ENCODE data around the gene ANKS1B. TPM values are rescaled to one million over a fixed set of nuclear protein-coding genes. Genes with fewer than 3 reads are reported as not detected.

The ANKS1B gene
- total and polyA plus RNA-seq, 10 of the 15 experiments (the other 5 are each of a cell fraction or from before 2014, with no cell fraction given): 0.16 to 1.3 (median 0.82) TPM; not detected in 7

- TF ChIP-seq RELB (IDR thresholded peaks at IDR 0.05; ENCODE audit: low read depth) (no peak), ZBTB40 (IDR thresholded peaks at IDR 0.05; ENCODE audit: borderline replicate concordance) (no peak), PBX3 (IDR thresholded peaks at IDR 0.05; ENCODE audit: insufficient replicate concordance, low read depth, low read length) (no peak), MXI1 (IDR thresholded peaks at IDR 0.05; ENCODE audit: low read depth, low read length) (no peak), PKNOX1 (IDR thresholded peaks at IDR 0.05) (no peak), EGR1 (IDR thresholded peaks at IDR 0.05; ENCODE audit: borderline replicate concordance in 1 of 2, low read depth in 2 of 2, low read length in 2 of 2) (no peak), MAX (IDR thresholded peaks at IDR 0.05; ENCODE audit: low read depth, low read length) (no peak), HCFC1 (IDR thresholded peaks at IDR 0.05; ENCODE audit: low read length) (no peak), POLR2A (IDR thresholded peaks at IDR 0.05; ENCODE audit: low read depth, low read length) (no peak), HSF1 (IDR thresholded peaks at IDR 0.05; ENCODE audit: low read depth, low read length) (no peak), TBL1XR1 (IDR thresholded peaks at IDR 0.05; ENCODE audit: low read depth, low read length) (no peak), ZZZ3 (IDR thresholded peaks at IDR 0.05; ENCODE audit: control insufficient read depth, insufficient read length, low read depth) (no peak), RFX5 (IDR thresholded peaks at IDR 0.05; ENCODE audit: low read depth, low read length) (no peak), HDGF (IDR thresholded peaks at IDR 0.05) (no peak), TCF12 (IDR thresholded peaks at IDR 0.05; ENCODE audit: low read depth, low read length) (no peak), MYC (IDR thresholded peaks at IDR 0.05; ENCODE audit: insufficient read depth, insufficient read length, insufficient replicate concordance, low read length, severe bottlenecking) (no peak)
Measured at GRCh38 chr12:99027055-99027393, 957.7 kb downstream of the ANKS1B start (continued).
